ENCODE results near the gene PLSCR4.

- TF ChIP-seq CTCF (conservative IDR thresholded peaks at IDR 0.05; ENCODE audit: low read depth, low read length): no peak
- no peak for TF ChIP-seq EZH2 (IDR thresholded peaks at IDR 0.05; ENCODE audit: borderline replicate concordance, low read depth, low read length, poor library complexity, severe bottlenecking)
Measured at GRCh38 chr3:146160964-146161662, 89.8 kb downstream of the PLSCR4 start, which contains the start of gene PLOD2.
